Measurements from ENCODE around the gene PICK1. TPM values are rescaled to one million over a fixed set of nuclear protein-coding genes. Genes with fewer than 3 reads are reported as not detected.

Gene PICK1
- total and polyA plus RNA-seq, 10 of the 15 experiments (the other 5 are each of a cell fraction or from before 2014, with no cell fraction given), result 0.07 to 19.2 (median 10.9) TPM

- TF ChIP-seq POLR2A (IDR thresholded peaks at IDR 0.05; ENCODE audit: low read depth, low read length) (no peak), BRCA1 (IDR thresholded peaks at IDR 0.05; ENCODE audit: low read depth, low read length) (no peak), HCFC1 (IDR thresholded peaks at IDR 0.05; ENCODE audit: low read length) (no peak), YY1 (IDR thresholded peaks at IDR 0.05; ENCODE audit: low read depth, low read length) (no peak)
These were observed 26.7 kb upstream of the PICK1 start (continued) for GRCh38 chr22:38030311-38031133.

GRCh38 chr22:38031491-38031890 is 25.7 kb upstream of the PICK1 start:
- BruUV-seq (replicated peaks), result no TSS peak
- ChIA-PET CTCF (no interaction called here), POLR2A (no interaction called here), SMC1A (ENCODE audit: uncharacterized antibody, unreplicated experiment) (no interaction called here), RAD21 (ENCODE audit: unreplicated experiment) (no interaction called here)
- no peak overlapping the region for H3K9ac ChIP-seq (ENCODE audit: control insufficient read depth, insufficient read depth, low read length)
- no peaks in the 10 kb centered on the region for H3K9me3 ChIP-seq (replicated peaks; ENCODE audit: control insufficient read depth, insufficient read depth, low read length)
- intact Hi-C loops (cut with micrococcal nuclease; ENCODE audit: unreplicated experiment) (no loop called here), in situ Hi-C loops (cut with MboI) (no loop called here)
- WGBS (ENCODE audit: insufficient coverage, insufficient replicate concordance, low lambda C conversion rate, missing lambda C conversion rate), result 39% methylated on average over 11 of the region's 12 CpGs
- no peak overlapping the region for H3K4me3 ChIP-seq
- no peak overlapping the region for H3K27ac ChIP-seq (ENCODE audit: control insufficient read depth, insufficient read depth)
- no peaks in the 10 kb centered on the region for H3K79me2 ChIP-seq (ENCODE audit: control insufficient read depth, insufficient read depth, low read length)
- FAIRE-seq (no peak), DNase-seq (ENCODE audit: low read depth, low spot score) (no peak), ATAC-seq (no peak)
- no peaks in the 10 kb centered on the region for H4K20me1 ChIP-seq (ENCODE audit: control insufficient read depth, insufficient read depth)
- H3K27me3 ChIP-seq (replicated peaks in 1 of 2; ENCODE audit: control insufficient read depth in 2 of 2, insufficient read depth in 2 of 2, low read length in 1 of 2), result no peaks in the 10 kb centered on the region; a peak in 1 of 4 replicates
- no peaks in the 10 kb centered on the region for H3K36me3 ChIP-seq (ENCODE audit: control insufficient read depth in 2 of 2, insufficient read depth in 2 of 2, low read length in 1 of 2)
- no peak overlapping the region for H2AFZ ChIP-seq (ENCODE audit: control insufficient read depth, low read depth, low read length)
- H3K4me2 ChIP-seq (ENCODE audit: control insufficient read depth, insufficient read depth), result no peak overlapping the region
- peaks cover 7% of the 10 kb centered on the region; the same call in 1 of the 2 replicates for H3K4me1 ChIP-seq (ENCODE audit: control insufficient read depth, insufficient read depth, low read length)
- TF ChIP-seq SRF (IDR thresholded peaks at IDR 0.05; ENCODE audit: low read depth in 2 of 2, low read length in 2 of 2) (no peak), RAD51 (IDR thresholded peaks at IDR 0.05) (no peak), ZZZ3 (IDR thresholded peaks at IDR 0.05; ENCODE audit: control insufficient read depth, insufficient read length, low read depth) (no peak), TBL1XR1 (IDR thresholded peaks at IDR 0.05; ENCODE audit: low read depth, low read length) (no peak), E2F4 (IDR thresholded peaks at IDR 0.05; ENCODE audit: low read depth, low read length) (no peak), PRDM15 (CRISPR knock-in tag; IDR thresholded peaks at IDR 0.05) (no peak), CHD1 (IDR thresholded peaks at IDR 0.05; ENCODE audit: low read depth, low read length) (no peak), E4F1 (IDR thresholded peaks at IDR 0.05; ENCODE audit: borderline replicate concordance, partially characterized antibody) (no peak), BMI1 (IDR thresholded peaks at IDR 0.05; ENCODE audit: borderline replicate concordance) (no peak), HCFC1 (IDR thresholded peaks at IDR 0.05; ENCODE audit: low read length) (no peak), HSF1 (IDR thresholded peaks at IDR 0.05; ENCODE audit: low read depth, low read length) (no peak)
